COLO829 (cell line): ENCODE results near the gene NCOA6.
"Not testable (repeated sequence)": the region's sequence is repeated elsewhere in the genome, so short reads cannot be mapped to it uniquely, and the experiment has no call there.

ENCODE experiments used
- DNase-seq: peaks from one replicate; pipeline ENCODE4 v3.0.0; 2012; ENCODE audit warnings: low spot score

Gene NCOA6

DNA sequence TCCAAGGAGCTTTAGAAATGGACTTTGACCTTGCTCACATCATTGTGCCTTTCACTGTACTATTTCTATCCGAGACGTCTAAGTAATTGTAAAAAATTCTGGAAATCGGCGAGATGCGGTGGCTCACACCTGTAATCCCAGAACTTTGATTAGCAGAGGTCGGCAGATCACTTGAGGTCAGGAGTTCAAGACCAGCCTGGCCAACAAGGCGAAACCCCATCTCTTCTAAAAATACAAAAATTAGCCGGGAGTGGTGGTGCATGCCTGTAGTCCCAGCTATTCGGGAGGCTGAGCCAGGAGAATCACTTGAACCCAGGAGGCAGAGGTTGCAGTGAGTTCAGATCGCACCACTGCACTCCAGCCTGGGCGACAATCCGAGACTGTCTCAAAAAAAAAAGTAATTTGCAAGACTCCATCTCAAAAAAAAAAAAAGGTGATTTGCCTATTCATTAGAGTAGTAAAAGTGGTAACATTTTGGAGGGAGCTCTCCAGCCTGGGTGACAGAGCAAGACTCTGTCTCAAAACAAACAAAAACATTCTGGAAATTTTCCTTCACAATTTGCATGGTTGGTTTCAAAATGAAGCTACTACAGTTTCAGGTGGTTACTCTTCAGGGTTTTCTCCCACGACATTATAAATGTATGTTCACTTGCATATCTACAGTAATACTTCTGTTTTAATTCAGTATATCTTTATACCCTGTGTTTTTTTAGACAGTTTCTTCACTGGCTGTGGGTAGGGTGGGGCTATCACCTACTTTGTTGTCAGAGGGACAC is 106.0 kb downstream of the NCOA6 start:
- DNase-seq, result not testable (repeated sequence)

DNA sequence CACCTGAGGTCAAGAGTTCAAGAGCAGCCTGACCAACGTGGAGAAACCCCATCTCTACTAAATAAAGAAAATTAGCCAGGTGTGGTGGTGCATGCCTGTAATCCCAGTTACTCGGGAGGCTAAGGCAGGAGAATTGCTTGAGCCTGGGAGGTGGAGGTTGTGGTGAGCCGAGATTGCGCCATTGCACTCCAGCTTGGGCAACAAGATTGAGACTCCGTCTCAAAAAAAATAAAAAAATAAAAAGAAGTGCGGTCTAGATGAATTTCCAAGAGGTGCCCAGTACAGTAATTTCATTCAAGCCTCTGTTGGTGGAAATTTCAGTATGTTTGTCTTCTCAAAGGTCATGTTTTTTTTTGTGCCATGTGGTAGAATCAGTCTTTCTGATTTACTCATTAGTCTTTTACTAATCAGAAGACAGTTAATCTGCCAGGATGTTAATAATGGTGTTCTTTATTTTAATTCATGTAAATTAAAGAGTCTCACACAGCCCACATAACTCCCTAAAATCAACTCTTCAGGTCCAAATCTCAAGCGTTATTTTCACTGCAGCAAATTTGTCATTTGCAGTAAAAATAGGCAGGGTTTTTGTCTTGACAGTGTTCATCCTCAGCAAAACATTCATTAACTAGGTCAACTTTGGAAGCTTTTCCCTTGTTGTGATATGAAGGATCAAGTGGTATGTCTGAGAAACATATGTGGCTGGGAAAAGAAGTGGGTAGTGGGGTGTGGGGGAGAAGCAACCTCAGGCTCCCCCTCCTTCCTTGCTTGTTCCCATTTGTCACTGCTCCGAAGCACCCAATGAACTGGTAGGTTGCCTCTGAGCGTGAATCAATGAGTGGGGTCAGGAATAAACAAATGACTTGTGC is 108.0 kb downstream of the NCOA6 start:
- DNase-seq, result no peak

DNA sequence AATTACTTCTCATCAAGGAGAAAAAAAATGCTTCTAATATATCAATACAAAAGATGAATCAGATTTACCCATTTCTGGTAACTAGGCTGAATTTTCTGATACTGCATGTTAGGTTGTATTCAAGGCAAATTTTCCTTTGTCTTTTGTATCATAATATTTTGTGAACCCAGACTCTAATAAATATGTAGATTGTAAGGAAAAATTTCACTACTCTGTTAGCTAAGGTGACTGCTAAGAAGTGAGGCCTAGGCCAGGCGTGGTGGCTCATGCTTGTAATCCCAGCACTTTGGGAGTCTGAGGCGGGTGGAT is 108.6 kb downstream of the NCOA6 start:
- no peak for DNase-seq

DNA sequence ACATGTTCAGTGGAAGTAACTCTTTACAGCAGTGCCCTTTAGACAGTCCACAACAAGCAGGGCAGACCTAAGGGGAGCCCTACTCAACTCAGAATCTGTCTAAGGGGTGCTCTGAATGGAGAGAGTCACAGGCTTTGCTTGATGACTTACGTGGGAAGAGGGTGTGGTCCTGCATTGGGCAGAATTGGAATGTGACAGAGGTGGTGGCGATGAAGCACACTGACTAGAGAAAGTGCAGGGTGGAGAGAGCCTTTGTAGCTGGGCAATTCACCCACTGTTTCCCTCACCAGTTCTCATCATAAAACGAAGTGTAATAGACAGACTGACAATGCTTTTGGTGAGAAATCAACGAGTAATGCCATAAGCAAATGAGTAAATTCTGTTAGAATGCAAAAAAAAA is 110.1 kb downstream of the NCOA6 start:
- no peak for DNase-seq

DNA sequence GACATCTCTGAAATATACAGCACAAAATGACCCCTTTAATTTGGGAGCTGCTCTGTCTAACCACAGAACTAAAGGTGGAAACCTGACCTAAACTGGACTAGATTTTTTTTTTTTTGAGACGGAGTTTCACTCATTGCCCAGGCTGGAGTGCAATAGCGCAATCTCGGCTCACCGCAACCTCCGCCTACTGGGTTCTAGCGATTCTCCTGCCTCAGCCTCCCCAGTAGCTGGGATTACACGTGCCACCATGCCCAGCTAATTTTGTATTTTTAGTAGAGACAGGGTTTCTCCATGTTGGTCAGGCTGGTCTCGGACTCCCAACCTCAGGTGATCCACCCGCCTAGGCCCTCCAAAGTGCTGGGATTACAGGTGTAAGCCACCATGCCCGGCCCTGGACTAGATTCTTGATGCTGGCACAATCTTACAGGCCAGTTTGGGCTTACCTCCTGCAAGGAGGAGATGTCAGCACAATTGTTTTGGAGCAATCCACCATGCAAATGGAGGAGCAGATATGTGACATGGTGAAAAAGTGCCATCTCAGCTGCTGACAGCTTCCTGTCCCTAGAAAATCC is 111.4 kb downstream of the NCOA6 start:
- DNase-seq, result not testable (repeated sequence)

DNA sequence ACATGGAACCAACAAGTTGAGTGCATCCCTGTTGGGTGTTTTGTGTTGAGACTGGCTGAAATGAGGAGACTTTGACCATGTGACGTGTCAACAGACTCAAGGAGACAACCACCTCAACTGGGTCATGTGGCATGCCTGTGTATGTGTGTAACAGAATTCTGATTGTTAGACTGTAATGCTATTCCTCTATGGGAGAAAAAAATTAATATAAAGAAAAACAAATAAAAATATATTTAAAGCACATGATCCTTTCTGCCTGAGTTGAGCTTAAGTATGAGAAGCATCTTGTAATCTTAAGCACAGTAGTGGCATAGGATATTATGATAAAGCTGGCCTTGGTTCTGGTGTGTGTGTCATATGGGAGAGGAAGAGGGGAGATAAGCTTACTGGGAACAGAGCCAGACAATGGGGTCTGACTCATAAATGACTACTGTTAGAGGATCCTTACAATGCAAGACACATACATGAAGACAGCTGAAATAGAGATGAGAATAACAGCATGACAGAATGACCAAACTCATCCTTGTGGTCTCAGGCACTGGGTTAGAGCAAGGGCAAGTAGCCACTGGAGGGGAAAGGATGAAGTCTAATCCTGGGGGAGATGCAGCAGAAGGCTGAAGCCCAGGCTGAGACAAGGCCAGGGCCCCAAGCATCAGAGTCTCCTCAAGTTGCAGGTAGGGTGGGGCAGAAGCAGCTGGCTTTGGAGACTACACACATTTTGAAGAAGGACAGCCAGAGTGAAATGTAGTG is 112.1 kb downstream of the NCOA6 start:
- peak; percentile 92 for DNase-seq

DNA sequence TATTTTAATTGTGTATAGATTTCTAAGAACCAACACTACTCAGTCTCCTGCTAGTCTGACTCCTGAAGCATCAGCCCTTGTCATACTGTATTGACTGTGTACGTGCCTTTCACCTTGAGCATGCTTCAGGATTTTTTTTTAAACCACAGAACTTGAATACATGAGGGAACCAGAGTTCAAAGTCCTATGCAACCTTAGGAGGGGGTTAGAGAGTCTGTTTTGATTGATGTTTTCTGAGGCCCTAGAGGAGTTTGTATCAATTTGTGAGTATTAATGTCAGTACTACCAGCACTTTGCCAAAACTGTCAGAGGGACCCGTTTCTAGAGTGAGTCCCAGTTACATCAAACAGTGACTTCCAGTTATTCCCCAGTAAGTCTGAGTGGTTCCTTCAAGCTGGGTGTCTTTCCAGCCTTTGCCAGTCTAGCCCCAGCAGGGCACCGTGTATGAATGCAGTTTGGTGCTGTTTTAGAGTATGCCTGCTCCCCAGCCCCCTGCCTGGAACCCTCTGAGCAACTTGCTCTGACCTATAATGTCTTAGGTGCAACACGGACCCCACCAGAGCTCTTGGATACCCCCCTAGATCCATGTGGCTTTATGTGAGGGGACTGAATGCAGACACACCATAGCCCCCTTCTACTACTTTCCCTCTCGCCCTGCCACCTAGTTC is 112.8 kb downstream of the NCOA6 start:
- no peak for DNase-seq

DNA sequence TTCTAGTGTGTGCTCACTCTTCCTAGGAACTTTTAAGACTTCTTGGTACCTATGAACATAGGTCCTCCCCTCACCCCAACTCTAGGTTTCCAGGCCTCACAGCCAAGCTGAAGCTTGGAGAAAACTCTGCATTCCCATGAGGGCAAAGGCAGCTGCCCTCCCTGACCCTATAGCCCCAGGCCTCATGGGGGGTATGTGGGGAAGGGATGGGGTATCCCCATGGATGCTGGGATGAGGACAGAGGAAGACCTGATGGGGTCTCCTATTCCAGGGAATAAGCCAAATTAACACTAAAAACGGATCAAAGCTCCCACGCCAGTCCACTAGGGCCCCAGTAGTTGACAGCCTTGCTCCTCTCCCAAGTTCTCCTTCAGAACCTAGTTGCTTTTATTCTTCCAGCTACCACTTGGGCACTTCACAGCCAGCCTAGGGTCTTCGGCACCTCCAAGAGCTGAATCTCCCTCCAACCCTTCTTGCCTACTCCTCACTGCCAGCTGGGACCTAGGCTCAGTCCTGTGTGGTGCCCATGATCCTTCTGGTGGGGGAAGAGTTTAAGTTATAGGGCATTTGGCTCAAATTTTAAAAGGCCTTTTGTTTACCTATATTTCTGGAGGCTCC is 113.5 kb downstream of the NCOA6 start:
- no peak for DNase-seq

DNA sequence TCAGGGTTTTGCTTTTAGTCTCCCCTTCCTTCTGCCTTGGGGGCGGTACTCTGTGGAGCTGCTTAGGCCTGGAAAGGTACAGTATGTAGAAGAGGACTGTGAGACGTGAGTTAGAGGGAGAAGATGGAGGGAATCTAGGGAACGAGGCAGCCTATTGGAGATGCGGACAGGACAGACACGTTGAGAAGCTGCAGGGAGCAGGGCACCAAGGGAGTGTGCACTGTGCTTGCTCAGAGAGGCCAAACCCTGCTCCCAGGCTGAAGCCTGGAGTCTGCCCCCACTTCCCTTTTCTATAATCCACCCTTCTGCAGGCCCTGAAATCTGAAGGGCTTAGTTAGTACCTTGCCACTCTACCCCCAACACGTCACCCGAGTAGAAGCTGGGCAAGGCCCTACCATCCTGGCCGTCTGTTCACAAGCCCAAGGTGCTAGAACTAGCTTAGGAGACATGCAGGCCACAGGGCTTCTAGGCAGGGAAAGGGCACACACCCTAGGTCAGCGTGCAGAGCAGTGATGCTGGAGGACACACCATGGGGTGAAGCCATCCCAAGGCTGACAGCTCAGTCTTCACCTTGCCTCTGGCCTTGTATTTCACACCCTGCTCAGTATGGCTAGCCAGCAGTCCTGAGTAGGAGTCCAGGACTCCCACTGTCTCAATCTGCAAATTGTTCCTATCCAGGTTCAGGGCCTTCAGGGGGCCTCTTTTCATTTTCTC is 114.4 kb downstream of the NCOA6 start:
- no peak for DNase-seq

DNA sequence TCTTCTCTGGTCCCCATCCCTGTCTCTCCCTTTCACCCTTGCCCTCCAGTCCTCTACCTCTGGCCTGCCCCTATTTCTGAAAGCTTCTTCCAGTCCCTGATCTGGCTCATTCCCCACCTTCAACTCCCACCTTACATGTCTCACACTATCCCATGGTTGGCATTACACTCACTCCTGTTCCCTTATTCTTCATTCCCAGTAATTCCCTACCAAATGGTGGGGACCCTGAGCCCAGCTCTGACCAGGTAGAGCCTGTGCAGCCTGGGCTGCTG is 114.9 kb downstream of the NCOA6 start:
- DNase-seq, result no peak

DNA sequence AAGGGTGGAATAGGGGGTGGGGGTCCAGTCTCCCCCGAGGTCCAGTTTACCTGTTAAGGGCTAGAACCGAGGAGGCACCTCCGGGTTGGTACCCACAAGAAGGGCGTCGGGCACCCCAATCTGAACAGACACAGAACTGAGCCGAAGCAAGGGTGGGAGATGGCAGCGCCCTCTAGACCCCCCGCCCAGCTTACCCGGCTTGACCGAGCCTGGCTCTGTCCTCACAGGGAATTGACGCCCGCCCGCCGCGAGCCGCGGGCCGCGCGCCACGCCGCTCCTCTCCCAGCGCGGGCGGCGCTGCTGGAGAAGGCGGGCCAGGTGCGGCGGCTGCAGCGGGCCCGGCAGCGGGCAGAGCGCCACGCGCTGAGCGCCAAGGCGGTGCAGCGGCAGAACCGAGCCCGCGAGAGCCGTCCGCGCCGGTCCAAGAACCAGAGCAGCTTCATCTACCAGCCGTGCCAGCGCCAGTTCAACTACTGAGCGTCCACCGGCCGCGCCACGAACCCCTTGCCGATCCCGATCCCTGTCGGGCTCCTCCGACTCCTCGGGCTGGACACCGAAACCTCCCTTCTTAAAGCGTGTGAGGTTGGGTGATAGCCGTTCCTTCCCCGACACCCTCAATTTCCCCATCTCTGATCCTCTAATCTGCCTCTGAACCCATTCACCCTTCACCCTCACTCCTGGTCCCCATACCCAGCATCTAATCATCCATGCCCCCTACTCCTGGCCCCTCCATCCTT is 115.5 kb downstream of the NCOA6 start:
- no peak for DNase-seq

DNA sequence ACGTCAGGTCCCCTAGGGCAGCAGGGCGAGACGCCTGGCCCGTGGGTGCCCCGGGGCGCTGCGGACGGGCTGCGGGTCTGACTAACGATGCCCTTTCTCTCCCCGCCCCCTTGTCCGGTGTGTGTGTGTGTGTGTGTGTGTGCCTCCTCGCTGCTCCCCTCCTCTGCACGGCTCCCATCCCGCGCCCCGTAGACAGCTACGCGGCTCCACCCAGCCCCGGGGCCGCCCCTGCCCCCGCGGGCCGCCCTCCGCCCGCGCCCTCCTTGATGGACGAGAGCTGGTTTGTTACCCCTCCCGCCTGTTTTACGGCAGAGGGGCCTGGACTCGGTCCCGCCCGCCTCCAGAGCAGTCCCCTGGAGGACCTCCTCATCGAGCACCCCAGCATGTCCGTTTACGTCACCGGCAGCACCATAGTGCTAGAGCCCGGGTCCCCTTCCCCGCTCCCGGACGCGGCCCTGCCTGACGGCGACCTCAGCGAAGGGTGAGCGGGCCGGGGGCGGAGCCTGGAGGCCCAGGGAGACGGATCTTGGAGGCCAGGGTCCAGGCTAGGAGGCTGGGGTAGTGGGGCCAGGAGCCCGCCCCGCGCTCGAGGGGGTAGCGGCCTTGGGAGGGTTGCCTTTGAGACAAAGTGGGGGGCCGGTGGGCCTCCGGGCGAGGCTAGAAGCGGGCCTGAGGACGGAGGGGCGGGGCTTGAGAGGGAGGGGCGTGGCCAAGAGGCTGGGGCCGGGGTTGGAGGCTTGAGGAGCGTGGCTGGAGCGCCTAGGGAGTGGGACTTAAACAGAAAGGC is 116.2 kb downstream of the NCOA6 start:
- peak; percentile 70 for DNase-seq

DNA sequence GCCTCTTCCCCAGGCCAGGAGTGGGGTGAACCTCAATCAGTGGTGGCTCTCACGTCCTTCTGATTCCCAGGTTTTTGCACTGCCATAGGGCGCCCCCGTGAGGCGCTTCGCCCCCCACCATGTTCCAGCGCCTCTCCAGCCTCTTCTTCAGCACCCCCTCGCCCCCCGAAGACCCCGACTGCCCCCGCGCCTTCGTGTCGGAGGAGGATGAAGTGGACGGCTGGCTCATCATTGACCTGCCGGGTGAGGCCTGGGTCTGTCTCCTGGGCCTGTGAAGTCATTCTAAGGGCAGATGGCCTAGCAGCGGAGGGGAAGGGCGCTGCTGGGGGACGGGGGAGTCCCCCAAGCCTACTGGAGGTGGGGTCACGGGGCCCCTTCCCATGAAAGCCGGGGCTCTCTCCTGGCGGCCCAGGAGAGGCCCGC is 116.8 kb downstream of the NCOA6 start:
- no peak for DNase-seq

DNA sequence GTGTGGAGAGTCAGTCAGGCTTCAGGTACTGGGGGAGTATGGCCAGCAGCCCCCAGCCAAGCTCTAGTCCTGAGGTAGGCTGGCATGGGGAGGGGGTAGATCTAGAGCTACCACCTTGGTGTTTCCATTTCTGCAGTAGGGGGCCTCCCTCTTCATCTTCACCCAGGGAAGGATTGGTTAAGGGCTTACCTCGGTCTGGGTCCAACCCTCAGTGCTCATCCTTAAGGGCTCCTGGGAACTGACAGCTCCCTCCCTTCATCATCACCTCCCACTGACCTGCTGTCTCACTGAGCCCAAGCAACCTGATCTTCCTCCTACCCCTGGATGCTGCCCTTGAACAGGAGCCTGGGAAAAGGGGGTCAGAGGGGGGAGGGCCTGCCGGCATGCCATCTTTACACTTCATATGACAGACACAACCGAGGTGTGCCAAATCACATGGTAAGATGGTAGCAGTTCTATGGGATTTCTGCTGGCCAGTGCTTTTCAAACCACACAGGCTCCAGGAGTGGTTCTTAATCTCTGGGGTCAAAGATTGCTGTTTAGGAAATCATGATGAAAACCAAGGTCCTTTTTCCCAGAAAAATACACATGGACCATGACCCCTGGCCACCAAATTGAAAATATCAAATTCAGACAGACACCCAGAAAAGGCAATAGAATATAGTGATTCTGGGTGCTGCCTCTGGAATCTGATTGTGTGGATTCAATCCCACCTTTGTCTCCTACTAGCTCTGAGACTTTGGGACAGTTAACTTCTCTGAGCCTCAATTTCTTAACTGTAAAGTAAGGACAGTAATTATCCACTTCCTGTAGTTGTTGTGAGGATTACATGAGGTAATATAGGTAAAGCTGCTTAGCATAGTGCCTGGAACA is 118.3 kb downstream of the NCOA6 start:
- DNase-seq, result no peak

DNA sequence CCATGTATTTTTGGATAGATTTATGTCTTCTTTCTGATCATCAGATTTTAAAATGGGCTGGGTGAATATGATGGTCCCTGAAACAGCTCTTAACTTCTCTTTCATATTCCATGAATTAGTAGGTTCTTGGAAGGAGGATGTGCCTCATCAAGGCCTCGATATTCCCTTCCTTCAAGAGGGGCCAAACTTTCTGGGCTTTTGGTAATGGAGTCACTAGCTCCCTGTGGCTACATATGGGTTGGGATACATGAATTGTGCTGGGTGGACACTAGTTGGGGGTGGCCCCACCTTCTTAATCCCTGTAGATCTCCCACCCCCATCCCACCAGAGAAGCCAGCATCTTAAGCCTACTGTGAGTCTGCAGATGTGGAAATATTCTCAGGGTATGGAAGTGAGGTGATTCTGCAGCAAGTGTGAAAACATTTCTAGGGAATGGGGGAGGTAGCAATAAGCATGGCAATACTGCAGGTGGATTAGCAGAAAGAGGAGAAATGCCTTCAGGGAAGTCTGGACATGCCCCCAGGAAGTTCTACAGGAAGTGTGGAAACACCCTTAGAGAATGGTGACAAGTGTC is 119.1 kb downstream of the NCOA6 start:
- DNase-seq, result no peak

DNA sequence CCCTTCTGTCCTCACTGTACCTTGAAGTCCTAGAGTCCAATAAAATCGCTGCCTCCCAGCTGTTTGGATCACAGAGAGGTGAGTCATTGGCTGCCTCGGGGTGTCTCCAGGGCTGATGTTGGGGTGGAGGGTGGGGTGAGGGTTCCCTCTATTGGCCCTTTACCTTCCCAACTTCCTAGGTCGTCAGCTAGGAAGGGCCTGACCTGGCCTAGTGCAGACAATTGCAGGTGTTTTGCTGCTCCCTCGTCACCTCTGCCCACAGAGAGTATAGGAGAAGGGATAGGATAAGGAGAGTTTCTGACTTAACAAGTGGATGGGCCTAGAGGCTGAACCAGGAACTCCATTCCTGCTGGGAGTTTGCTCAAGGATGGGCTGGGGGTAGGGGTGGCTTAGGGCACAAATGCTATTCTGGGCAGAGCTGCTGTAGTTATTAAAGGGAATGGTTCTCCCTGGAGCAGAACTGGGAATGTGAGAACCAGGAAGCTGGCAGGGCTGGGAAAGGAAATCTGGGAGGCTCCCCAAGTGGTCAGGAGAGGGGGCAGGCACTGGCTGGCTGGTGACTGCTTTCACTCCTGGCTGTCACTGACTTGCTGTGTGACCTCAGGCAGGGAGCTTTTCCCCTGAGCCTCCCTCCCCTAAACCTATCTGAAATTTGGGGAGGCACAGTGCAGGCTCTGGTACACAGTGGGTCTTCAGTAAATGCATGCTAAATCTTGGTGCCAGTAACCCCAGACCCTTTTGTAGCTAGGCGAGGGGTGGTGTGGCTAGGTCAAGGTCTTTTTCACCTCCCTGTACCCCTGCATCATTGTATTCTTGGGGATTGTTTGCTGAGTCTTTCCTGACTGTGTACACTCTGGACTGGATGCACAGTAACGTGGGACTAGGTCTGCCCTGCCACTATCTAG is 119.8 kb downstream of the NCOA6 start:
- DNase-seq, result no peak

DNA sequence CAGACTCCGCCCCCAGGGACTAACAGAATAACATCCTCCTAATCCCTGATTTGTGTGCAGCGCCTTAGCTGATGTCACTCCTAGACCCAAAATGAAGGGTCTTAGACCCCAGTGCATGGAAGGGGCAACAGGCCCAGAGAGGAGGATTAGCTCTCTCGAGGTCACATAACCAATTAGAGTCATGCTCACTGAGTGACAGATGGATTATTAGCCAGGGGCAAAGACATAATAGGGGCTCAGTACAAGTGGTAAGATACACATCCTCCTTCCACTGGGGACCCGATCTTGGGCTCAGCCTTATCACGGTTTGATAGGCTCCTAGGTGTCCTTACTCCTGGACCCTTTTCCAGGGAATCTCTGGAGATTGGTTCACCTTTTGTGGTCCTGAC is 120.4 kb downstream of the NCOA6 start:
- DNase-seq, result no peak
